HG03575 (cell line): ENCODE data around the gene PRKAR2B.
"Not testable (repeated sequence)": the region's sequence is repeated elsewhere in the genome, so short reads cannot be mapped to it uniquely, and the experiment has no call there.

Experiments used
- ATAC-seq: cut with Tn5 transposase; IDR thresholded peaks from one replicate; pipeline ENCODE4 v1.9.1; 2021; ENCODE audit not compliant: unreplicated experiment, insufficient number of reproducible peaks, low FRiP score; ENCODE audit errors: extremely low read depth

The PRKAR2B gene

DNA sequence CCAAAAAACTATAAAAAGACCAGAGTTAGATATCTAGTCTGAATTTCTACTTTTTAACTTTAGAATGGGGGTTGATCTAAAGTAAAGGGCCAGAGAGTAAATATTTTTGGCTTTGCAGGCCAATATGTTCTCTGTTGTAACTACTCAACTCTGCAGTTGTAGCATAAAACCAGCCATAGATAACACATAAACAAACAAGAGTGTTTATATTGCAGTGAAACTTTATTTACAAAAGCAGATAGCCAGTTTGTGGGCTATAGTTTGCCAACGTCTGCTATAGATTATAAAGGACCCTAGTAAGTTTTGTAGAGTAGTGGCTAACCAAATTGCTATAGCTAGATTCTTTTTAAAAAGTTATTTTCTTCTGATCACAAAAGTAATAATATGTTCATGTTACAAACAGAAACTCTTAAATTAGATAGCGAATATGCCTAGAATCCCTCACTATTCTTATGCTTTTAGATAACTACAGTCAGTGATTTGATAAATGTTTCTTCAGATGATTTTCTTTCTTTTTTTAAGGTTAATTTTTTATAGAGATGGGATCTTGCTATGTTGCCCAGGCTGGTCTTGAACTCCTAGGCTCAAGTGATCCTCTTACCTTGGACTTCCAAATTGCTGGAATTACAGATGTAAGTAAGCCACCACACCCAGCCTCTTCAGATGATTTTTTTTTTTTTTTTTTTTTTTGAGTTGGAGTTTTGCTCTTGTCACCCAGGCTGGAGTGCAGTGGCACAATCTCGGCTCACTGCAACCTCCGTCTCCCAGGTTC, 100.7 kb downstream of the PRKAR2B start:
- no peak for ATAC-seq

GRCh38 chr7:107147464-107148393, 103.2 kb downstream of the PRKAR2B start:
- ATAC-seq: no peak

DNA sequence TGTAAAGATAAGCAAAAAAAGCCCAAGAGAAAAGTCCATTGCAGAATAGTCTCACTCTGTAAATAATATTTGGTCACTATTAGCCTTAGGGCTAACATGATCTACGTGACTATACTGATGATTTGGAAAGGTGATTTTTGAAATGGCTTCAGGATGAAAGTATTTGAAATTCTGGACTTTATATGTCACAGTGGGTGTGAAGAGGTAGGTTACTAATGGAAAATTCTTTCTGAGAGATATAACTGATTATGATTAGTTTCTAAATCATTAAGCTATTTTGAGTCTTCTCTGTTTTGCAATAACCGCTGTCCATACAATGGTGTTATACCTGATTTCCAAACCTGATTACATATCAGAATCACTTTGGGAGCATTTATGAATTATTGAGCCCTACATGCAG, 104.2 kb downstream of the PRKAR2B start:
- ATAC-seq: no peak

GRCh38 chr7:107149863-107150262, 105.4 kb downstream of the PRKAR2B start:
- ATAC-seq: no peak

- ATAC-seq: no peak
These were observed 106.0 kb downstream of the PRKAR2B start for GRCh38 chr7:107150375-107151073.

- no peak for ATAC-seq
These were observed 107.0 kb downstream of the PRKAR2B start for GRCh38 chr7:107151538-107151937.

- ATAC-seq: no peak
These were observed 107.5 kb downstream of the PRKAR2B start for GRCh38 chr7:107152011-107152410.

GRCh38 chr7:107154826-107155225, 110.3 kb downstream of the PRKAR2B start:
- no peak for ATAC-seq

DNA sequence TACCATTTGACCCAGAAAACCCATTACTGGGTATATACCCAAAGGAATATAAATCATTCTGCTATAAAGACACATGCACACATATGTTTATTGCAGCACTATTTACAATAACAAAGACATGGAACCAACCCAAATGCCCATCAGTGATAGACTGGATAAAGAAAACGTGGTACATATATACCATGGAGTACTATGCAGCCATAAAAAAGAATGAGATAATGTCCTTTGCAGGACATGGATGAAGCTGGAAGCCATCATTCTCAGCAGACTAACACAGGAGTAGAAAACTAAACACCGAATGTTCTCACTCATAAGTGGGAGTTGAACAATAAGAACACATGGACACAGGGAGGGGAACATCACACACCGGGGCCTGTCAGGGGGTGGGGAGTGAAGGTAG, 111.2 kb downstream of the PRKAR2B start:
- ATAC-seq: not testable (repeated sequence)

DNA sequence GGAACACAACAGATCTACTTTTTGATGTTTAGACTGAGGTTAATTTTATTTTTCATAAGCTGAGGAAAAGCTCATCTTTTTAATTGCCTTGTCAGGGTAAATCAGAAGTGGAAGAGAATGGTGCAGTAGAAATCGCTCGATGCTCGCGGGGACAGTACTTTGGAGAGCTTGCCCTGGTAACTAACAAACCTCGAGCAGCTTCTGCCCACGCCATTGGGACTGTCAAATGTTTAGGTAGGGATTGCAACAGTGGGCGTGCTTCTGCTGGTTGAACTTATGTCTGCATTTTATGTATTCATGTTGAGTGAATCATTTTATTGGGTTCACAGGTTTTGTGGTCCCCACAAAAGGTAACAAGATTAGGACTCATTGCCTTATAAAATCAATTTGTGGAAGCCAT, 112.6 kb downstream of the PRKAR2B start:
- ATAC-seq: no peak

DNA sequence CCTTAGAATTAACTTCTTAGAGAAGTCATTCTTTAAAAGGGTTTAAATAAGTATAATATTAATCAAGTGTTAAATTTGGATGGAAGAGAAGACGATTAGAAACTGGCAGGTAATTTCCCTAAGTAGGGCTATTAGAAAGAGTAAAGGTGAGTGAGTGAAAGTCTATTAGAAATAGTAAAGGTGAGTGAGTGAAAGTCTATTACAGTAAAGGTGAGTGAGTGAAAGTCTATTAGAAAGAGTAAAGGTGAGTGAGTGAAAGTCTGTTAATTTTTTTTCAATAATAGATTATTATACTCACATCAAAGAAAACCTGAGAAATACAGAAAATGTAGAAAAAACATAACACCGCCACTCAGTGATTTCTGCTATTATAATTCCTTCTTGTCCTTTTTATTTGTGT, 113.5 kb downstream of the PRKAR2B start:
- ATAC-seq: no peak

- no peak for ATAC-seq
These were observed 115.9 kb downstream of the PRKAR2B start for GRCh38 chr7:107160389-107160788.

DNA sequence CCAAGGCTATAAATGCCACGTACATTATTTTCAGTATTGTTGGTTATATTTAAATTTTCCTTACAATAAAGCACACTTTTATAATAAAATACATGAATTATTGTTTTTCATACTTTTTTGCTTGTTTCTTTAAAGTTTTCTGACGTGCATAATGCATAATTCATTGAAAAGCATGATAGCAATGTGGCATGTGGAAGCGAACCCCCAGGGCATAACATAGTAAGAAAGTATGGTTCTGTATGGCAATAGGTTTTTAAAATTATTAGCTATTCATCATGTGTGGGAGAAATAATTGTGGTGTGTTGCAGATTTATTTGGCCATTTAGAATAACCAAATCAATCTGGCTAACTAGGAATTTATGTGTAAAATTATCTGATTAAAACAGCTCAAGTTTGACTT, 116.9 kb downstream of the PRKAR2B start:
- ATAC-seq: no peak

- no peak for ATAC-seq
These were observed 118.0 kb downstream of the PRKAR2B start for GRCh38 chr7:107162475-107162874.

DNA sequence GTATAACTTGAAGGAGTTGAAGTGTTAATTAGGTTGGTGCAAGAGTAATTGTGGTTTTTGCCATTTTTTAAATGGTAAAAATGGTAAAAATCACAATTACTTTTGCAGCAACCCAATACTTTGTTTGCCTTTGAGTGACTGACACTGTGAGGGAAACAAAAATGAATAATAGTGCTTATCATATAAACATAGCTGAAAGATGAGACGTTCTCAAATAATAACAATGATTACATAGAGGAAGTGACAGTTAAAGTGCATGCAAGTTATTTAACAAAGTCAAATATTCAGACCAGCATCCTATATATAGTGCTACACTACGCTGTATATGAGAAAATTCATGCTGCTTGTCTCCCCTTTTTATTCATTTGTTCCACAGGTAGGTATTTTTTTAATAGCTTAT, 119.6 kb downstream of the PRKAR2B start:
- ATAC-seq: no peak

GRCh38 chr7:107165341-107165740, 120.8 kb downstream of the PRKAR2B start:
- ATAC-seq: no peak

GRCh38 chr7:107166736-107167426, 122.4 kb downstream of the PRKAR2B start:
- no peak for ATAC-seq

GRCh38 chr7:107167483-107168232, 123.2 kb downstream of the PRKAR2B start:
- no peak for ATAC-seq
